HG03066 (cell line): ENCODE data around the gene PRKCA.
A peak's percentile ranks its signal among the peaks of the same experiment; 100 is the strongest.

ENCODE experiments used
- ATAC-seq: cut with Tn5 transposase; IDR thresholded peaks from one replicate; pipeline ENCODE4 v1.9.1; 2021; ENCODE audit warnings: low read depth; ENCODE audit not compliant: unreplicated experiment

PRKCA gene

DNA sequence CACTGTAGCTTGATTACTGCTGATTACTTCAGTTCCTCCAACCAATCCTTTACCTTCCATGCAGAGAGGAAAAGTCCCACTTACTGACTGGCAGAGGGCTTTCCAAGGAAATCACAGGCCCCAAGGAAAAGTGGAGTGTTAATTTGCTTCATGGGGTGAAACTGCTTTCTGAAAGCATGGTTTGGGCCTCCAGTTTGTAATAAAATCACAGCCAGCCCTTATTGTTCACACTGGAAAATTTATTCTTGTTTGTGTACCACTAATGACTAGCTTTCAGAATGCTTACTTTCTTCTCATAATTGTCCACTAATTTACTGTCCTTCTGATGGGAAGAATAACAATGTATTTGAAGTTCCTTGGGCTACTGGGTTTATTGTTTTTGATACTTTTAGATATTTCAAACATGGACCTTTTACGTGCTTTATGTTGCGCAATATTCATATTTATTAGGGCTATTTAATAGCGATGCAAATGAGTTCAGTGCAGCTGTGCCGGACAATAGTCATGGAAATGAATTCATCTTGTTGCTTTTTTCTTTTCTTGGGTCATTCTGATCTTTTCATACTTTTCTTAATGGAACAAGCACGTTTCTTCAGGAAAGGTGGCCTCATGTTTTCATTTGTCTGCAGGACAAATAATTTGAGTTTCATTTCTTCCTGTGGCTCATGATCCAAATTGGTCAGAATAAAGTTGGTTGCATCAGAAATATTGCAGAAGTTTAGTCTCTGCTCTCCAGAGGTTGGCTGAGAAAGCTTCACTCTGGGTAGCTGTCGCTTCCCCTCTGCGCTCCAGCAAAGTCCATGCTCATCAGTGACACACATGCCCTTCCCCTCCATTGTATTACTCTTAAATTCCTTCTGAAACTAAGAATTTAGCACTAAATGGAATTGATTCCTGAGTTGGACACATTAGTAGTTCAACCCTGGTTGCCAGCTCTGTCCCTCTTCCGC lies 128.7 kb downstream of the PRKCA start:
- no peak for ATAC-seq

DNA sequence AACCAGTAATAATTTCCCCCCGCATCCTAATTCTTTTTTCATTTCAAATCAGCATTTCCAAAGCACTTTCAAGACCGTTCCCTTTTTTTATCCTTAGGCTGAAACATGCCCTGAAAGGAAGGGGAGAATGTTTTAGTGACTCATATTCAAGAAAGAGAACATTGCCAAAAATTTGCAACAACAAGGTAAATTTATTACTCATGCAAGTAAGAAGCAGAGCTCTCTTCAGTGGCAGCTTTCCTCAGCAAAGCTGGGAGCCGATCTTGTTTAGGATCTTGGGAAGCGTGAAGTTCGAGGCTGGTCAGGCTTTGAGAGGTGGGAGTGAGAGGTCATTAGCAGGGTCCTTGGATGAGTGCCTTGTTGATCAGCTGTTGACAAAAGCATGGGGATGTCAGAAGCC lies 129.5 kb downstream of the PRKCA start:
- no peak for ATAC-seq

DNA sequence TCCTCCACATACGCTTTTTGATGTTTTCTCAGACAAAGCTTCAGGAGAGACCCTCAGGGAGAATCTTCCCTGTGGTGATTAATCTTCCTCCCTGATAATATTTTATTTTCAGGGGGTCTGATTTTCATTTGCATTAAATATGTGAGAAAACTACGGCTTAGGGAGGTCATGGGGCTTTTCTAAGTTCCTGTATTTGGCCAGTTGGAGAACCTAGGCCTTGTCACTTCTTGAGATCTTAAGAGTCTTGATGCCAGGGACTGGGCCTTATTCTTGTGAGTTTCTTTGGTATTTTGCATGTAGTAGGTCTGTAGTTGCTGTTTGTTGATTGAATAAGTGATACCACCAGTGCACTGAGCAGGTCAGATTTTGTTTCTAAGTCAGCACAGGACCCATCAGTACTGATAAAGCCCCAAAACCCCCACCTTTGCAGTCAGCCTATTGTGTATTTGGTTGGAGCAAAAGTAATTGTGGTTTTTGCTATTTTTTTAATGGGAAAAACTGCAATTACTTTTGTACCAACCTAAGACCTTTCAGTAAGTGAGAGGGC lies 130.1 kb downstream of the PRKCA start:
- ATAC-seq = no peak

- no peak for ATAC-seq
These were observed 130.7 kb downstream of the PRKCA start for GRCh38 chr17:66432996-66433551.

DNA sequence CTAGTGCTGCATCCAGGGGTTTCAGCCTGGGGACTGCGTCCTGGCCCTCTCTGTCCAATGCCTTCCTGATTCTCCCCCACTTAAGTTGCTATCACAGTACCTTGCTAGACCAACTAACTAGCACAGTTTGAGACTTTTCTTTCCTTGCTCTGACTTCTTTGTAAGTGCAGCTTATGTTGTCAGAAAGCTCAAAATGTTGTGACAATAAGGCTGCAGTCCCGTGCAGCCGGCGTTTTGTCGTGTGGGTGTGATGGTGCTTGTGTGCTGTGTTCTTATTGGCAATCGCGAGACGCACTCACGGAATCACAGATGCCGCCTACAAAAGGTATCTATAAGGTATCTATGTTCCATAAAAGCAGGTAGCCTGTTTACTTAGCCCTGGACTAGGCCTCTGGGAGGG lies 132.8 kb downstream of the PRKCA start:
- ATAC-seq = no peak

GRCh38 chr17:66436631-66437030 lies 134.2 kb downstream of the PRKCA start:
- no peak for ATAC-seq

DNA sequence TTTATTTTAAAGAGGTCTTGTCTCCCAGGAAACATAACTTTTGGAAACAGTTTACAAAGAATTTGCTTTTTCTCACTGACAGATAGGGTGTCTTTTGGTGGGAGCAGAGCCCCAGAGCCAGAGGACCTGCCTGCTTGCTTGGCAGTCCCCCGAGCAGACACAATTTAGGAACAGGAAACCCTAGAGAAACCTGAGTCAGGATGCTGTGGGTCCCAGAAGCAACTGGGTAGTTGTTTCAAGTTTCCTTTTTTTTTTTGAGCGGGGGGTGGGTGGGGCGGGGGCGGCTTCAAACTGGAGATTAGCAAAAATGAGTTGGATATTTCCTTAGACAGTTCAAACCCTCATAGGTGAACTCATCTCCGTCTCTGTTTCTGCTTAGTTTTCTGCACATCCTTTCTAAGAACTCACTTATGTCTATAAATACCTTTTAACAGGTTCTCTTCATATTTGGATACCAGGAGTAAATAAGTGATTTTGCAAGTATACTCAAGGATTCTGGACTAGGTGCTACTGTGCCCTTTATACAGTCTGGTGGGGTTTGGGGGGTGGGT lies 135.1 kb downstream of the PRKCA start:
- ATAC-seq = no peak

DNA sequence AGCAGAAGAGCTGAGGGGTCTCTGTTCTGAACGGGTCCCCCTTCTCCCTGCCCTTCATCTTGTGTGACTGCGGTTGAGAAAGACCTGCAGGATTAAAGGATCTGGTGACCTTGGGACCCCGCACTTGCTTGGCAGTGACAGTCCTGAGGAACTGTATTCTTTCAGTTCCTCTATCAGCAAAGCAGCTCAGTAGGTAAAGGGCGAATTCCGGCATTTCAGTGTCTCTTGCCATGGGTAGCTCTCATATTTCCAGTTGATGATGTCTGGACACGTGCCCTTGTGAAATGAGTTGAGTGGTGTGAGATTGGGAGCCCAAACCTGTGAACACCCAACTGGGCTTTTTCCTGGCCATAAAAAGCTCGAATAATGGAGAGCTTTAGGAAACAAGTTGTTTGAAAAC lies 135.7 kb downstream of the PRKCA start:
- ATAC-seq = no peak

GRCh38 chr17:66441101-66441661 lies 138.8 kb downstream of the PRKCA start:
- ATAC-seq = peak; percentile 83

- no peak for ATAC-seq
These were observed 140.8 kb downstream of the PRKCA start for GRCh38 chr17:66443166-66443565.

DNA sequence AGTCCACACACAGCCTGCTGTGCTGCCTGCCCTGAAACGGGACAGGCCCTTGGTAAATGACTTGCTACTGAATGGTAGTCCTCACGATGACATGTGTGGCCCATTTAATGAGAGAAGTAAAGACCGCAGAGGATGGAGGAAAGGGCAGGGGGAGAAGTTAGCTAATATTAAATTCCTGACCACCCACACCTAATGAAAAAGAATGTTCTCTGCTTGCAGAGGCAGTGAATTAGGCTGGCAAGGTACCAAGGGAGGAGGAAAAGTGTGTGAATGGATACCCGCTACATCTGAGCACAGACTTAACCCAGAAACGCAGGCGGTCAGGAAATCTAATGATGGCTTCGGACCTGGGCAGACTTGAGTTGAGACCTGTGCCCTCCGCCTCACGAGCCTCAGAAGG lies 141.2 kb downstream of the PRKCA start:
- no peak for ATAC-seq

DNA sequence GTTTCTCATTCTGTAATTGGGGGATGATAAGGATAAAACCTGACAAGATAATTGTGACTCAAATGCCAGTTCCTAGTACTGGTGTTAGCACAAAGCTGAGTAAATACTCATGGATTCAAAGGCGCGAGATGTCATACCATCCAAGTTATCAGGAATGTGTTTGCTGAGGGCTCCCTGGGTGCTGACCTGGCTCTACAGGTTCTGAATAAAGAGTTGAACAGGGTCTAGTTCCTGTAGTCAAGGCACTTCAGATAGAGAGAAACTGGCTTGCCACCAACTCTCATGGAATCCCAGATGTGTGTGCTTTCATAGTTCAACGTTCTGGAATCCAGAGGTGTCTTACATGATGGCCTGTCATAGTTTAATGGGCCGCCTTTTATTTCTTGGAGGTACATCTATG lies 141.6 kb downstream of the PRKCA start:
- no peak for ATAC-seq

GRCh38 chr17:66445229-66445628 lies 142.8 kb downstream of the PRKCA start:
- ATAC-seq = no peak

DNA sequence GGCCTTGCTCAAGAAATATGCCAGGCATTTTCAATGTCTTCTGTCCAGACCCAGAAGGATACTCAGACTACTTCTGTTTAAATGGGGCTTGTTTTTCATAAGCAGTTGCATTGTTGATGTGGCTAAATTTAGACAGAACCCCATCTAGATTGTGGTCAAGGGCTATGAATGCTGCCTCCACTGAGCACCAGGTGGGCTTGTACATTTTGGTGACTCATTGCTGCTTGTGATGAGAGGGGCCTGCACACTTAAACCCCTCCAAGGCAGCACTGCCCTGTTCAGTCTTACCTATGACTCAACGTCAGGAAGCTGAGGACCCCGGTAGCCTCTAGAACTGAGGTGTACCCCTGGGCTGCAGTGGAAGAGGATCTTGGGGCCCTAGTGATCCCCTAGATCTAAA lies 144.0 kb downstream of the PRKCA start:
- ATAC-seq = no peak

GRCh38 chr17:66447159-66447558 lies 144.7 kb downstream of the PRKCA start:
- no peak for ATAC-seq

DNA sequence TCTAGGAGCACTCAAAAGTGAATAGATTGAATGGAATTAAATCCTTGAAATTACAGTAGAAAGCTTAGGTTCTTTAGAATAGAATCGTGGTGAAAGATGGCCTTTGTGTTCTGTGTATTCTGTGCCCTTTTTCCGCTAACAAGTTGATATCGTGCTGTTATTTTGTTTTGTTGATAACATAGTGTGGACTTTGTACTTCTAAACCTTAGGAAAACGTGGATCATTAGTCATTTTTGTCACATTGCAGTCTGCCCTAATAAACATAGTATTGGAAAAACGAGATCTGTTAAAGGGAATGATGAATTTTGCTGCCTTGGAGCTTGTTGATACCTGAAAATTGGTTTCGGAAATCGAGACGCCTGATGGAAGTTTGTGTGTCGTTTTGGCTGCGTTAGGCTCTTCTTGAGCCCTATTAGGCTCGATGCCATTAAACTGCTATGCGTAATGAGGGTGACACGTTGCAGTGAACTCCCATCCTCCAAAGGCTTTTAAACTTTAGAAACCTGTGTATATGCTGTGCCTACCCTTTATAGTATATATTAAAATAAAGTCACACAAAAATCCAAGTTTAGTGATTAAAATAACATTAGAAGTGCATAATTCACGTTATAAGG lies 145.7 kb downstream of the PRKCA start:
- no peak for ATAC-seq

DNA sequence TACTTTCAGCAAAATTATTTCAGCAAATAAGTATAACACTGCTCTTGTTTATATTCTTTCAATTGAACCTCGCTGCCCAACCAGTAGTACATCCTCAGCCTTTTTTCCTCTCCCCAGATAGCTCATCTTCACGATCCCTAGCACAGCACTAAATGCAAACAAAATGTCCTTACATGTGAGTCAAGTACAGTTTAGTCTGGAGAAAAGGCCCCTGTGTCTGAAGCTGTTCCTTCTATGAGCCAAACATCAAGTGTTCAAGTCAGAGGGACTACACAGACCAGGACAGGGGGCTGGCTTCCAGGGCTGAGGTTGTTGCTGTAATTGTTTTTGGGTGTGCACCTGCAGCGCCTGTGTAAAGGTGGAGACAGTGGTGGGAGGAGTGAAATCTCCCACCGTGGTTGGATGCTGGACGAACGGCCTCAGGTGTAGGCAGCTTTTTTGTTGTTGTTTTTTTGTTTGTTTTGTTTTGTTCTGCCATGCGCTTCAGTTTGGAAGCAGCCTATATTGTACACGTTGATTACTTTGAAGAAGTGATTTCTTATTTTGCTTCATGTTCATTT lies 147.1 kb downstream of the PRKCA start:
- no peak for ATAC-seq

DNA sequence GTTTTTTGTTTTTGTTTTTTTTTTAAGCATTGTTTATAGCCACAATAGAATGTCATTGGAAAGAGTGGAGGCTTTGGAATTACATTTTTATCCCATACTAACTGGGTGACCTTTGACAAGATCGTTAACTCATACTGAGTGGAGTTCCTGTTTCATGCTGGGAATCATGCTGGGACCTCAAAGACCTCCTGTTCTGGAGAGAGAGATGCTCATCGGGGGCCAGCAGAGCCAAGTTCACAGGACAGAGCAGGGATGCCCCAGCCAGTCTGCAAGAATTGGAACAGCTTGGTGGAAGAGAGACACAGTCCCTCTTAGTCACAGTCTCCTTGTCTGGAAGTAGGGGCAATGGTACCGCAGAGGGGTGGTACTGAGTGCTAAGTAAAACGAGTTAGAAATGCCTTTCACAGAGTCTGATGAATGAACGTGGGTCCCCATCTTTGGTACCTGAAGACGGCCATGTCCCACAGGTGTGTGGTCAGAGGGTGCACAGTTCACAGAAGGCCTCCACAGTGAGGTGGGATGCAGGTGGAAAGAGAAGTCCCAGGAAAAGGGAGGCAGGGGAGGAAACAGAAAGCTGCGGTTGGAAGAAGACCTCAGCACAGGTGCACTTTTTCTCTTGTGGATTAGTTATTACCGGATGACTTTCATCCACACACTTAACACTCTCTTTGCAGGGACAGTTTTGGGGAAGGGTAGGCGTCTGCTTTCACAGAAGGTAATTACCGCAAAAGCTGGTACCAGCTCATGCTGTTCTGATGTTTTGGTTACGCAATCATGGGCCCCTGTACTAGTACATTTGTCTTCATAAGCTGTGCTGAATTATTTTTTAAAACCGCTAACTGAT lies 147.8 kb downstream of the PRKCA start:
- ATAC-seq = no peak

- ATAC-seq = no peak
These were observed 148.4 kb downstream of the PRKCA start for GRCh38 chr17:66450852-66451158.
